Progenitor cell of endocrine pancreas (in vitro differentiated cells): ENCODE data around the gene INPP4A. TPM values are rescaled to one million over a fixed set of nuclear protein-coding genes. Genes with fewer than 3 reads are reported as not detected.

ENCODE experiments used
- DNase-seq: peaks from one replicate; pipeline ENCODE4 v3.0.0; 2021; ENCODE audit warnings: low spot score; ENCODE audit not compliant: unreplicated experiment
- H3K27ac Mint-ChIP-seq: 2 replicates; pipeline ENCODE4 v1.8.0; 2021; ENCODE audit warnings: mild to moderate bottlenecking, moderate library complexity, mixed read lengths
- H3K27me3 Mint-ChIP-seq: 2 replicates; pipeline ENCODE4 v1.8.0; 2021; ENCODE audit warnings: mixed read lengths
- H3K36me3 Mint-ChIP-seq: 2 replicates; pipeline ENCODE4 v1.8.0; 2022; ENCODE audit warnings: mixed read lengths; ENCODE audit not compliant: insufficient read depth
- H3K4me1 Mint-ChIP-seq: 2 replicates; pipeline ENCODE4 v1.8.0; 2021; ENCODE audit warnings: low read depth, mixed read lengths
- H3K4me3 Mint-ChIP-seq: 2 replicates; pipeline ENCODE4 v1.8.0; 2021; ENCODE audit warnings: low read depth, mild to moderate bottlenecking, moderate library complexity, mixed read lengths
- H3K9me3 Mint-ChIP-seq: 2 replicates; pipeline ENCODE4 v1.8.0; 2021; ENCODE audit warnings: low read depth, mixed read lengths
- total RNA-seq: library from RNA; stranded (reverse); gene quantifications from 2 replicates; pipeline ENCODE4 v1.2.1, GENCODE V29; 2021
- TF ChIP-seq, protein P1 (sequence below): fragments of 200-600 bp; sonication (generic); IDR thresholded peaks from one replicate; pipeline ENCODE4 v1.5.0; 2021; ENCODE audit warnings: antibody characterized with exemption, mild to moderate bottlenecking; ENCODE audit not compliant: unreplicated experiment

Gene INPP4A
- total RNA-seq, 1 donor from 2014 or later: 33.0 TPM

DNA sequence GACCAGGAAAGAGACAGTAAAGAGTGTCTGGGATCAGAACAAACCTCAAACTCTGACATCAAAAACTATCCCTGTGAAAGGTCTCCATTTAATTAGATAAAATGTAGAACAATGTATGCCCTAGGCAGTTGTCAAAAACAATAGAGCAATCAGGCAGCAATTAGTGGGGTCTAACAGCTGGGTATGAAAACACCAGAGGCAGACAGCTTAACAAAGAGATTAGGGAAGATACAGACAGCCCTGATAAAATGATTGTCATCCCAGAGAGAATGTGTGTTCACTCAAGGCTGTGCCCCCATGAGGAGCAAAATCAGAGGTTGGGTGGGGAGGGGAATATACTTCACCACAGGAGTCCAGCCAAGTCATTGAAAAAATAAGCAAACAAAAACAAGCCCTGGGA is 50.0 kb downstream of the INPP4A start:
- Mint-ChIP-seq H3K4me1 (no peaks in the 10 kb centered on the region), H3K4me3 (no peak overlapping the region), H3K27ac (no peak overlapping the region), H3K9me3 (peaks cover 24% of the 10 kb centered on the region), H3K36me3 (peaks cover 20% of the 10 kb centered on the region), H3K27me3 (no peaks in the 10 kb centered on the region)
- TF ChIP-seq, protein P1, sequence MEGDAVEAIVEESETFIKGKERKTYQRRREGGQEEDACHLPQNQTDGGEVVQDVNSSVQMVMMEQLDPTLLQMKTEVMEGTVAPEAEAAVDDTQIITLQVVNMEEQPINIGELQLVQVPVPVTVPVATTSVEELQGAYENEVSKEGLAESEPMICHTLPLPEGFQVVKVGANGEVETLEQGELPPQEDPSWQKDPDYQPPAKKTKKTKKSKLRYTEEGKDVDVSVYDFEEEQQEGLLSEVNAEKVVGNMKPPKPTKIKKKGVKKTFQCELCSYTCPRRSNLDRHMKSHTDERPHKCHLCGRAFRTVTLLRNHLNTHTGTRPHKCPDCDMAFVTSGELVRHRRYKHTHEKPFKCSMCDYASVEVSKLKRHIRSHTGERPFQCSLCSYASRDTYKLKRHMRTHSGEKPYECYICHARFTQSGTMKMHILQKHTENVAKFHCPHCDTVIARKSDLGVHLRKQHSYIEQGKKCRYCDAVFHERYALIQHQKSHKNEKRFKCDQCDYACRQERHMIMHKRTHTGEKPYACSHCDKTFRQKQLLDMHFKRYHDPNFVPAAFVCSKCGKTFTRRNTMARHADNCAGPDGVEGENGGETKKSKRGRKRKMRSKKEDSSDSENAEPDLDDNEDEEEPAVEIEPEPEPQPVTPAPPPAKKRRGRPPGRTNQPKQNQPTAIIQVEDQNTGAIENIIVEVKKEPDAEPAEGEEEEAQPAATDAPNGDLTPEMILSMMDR: no peak
- DNase-seq: no peak

DNA sequence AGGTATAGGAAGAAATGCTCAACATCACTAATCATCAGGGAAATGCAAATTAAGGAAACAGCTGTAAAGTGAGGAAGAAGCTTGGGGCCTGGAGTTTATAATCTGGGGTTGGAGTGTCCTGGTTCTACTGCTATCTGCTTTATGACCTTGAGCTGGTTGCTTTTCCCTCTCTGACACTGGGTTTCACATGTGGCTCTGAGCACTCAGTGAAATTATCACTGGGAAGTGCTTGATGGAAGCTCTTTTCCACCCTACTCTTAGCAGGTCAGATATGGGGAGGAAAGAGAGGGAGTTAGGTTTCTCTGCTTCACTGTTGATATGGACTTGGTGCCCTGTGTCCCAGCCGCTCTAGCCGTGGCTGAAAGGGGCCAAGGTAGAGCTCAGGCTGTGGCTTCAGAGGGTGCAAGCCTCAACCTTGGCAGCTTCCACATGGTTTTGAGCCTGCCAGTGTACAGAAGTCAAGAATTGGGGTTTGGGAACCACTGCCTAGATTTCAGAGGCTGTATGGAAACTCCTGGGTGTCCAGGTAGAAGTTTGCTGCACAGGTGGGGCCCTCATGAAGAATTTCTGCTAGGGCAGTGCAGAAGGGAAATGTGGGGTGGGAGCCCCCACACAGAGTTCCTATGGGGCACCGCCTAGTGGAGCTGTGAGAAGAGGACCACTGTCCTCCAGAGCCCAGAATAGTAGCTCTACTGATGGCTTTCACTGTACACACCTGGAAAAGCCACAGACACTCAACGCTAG is 52.3 kb downstream of the INPP4A start:
- Mint-ChIP-seq H3K4me1 (peaks cover 3% of the 10 kb centered on the region), H3K36me3 (peaks cover 20% of the 10 kb centered on the region), H3K9me3 (peaks cover 24% of the 10 kb centered on the region), H3K27me3 (no peaks in the 10 kb centered on the region), H3K27ac (no peak overlapping the region), H3K4me3 (no peak overlapping the region)
- TF ChIP-seq, protein P1: no peak
- DNase-seq: no peak

DNA sequence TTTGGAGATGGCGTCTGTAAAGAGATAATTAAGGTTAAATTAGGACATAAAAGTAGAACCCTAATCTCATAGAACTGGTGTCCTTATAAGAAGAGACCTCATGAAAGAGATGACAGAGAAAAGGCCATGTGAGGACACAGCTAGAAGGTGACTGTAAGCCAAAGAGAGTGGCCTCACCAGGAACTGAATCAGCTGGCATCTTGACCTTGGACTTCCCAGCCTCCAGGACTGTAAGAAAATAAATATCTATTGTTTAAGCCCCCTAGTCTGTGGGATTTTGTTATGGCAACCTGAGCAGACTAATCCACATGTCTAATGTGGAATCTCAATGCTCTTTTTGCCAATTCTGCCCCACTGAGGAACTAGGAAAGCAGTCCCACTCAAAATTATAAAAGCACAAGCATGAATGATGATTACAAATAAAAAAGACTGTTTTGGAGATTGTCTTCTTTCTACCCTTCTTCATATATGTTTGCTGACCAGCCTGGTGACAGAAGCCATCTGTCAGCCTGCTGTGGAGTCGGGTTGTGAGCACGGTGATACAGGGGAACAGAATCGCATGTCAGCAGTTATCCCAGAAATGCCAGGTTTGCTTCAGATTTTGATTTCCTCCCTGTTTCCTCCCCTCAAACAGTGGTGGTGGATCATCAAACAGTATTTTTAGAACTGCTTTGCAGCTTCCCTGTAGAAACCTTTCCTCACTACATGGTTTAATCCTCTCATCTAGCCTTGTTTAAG is 54.2 kb downstream of the INPP4A start:
- Mint-ChIP-seq H3K9me3 (peaks cover 24% of the 10 kb centered on the region), H3K4me1 (peaks cover 5% of the 10 kb centered on the region), H3K36me3 (peaks cover 20% of the 10 kb centered on the region), H3K27ac (no peak overlapping the region), H3K4me3 (no peak overlapping the region), H3K27me3 (no peaks in the 10 kb centered on the region)
- no peak for DNase-seq
- TF ChIP-seq, protein P1: no peak

DNA sequence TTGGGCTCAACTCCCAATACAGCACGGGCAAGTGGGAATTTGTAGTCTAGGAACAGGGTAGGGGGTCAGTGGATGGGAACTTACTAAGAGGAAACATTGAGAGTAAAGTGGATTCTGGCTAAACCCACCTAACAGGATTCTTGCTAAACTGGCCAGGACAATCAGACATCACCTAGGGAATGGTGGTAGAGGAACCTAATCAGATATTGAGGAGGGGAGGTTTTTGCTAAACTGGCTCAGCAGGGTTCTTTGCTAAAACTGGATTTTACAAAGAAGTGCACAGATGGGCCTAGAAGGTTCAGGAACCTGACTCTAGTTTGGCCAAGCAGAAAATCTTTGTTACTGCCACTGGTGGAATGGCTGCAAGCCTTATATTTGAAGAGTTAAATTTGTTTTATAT is 55.9 kb downstream of the INPP4A start:
- no peak overlapping the region for H3K4me3 Mint-ChIP-seq
- TF ChIP-seq, protein P1: no peak
- H3K4me1 Mint-ChIP-seq: peaks cover 5% of the 10 kb centered on the region
- peaks cover 14% of the 10 kb centered on the region for H3K9me3 Mint-ChIP-seq
- H3K36me3 Mint-ChIP-seq: peaks cover 16% of the 10 kb centered on the region
- H3K27me3 Mint-ChIP-seq: no peaks in the 10 kb centered on the region
- no peak for DNase-seq
- no peak overlapping the region for H3K27ac Mint-ChIP-seq

DNA sequence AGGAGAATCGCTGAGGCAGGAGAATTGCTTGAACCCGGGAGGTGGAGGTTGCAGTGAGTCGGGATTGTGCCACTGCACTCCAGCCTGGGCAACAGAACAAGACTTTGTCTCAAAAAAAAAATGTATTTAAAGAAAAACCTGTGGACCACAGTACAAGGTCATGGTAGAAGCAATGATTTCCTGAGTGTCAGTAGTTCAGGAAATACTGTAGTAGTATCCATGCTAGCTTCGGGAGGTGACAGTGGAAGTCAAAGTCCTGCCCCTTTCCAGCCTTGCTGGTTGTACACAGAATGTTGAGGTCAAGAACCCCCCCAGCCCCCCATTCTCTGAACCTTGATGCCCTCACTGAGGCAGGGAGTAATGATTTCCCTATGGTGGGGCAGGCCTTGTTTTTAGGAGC is 56.6 kb downstream of the INPP4A start:
- no peaks in the 10 kb centered on the region for H3K27me3 Mint-ChIP-seq
- TF ChIP-seq, protein P1: no peak
- no peak for DNase-seq
- no peak overlapping the region for H3K4me3 Mint-ChIP-seq
- H3K27ac Mint-ChIP-seq: no peak overlapping the region
- H3K9me3 Mint-ChIP-seq: peaks cover 13% of the 10 kb centered on the region
- peaks cover 16% of the 10 kb centered on the region for H3K36me3 Mint-ChIP-seq
- peaks cover 5% of the 10 kb centered on the region for H3K4me1 Mint-ChIP-seq
